CD4-positive, alpha-beta T cell (primary cell): ENCODE results near the gene PHETA1. TPM values are rescaled to one million over a fixed set of nuclear protein-coding genes. Genes with fewer than 3 reads are reported as not detected.
"Not testable (repeated sequence)": the region's sequence is repeated elsewhere in the genome, so short reads cannot be mapped to it uniquely, and the experiment has no call there.

Source experiments
- ATAC-seq: fragments of 200-7000 bp; cut with Tn5 transposase; one replicate; pipeline ENCODE4 v1.10.0; 2022; ENCODE audit warnings: mild to moderate bottlenecking; ENCODE audit not compliant: poor library complexity
- CTCF ChIA-PET: fragments of 350-600 bp; sonication (Branson Sonifier 250); formaldehyde crosslinking; loops from one replicate; lab custom pipeline; 2021; ENCODE audit warnings: antibody characterized with exemption, inconsistent platforms; lab: Charles Lee
- POLR2A ChIA-PET: fragments of 350-600 bp; sonication (Branson Sonifier 250); formaldehyde crosslinking; loops from one replicate; lab custom pipeline; 2021; ENCODE audit warnings: antibody characterized with exemption, inconsistent platforms; lab: Charles Lee
- DNase-seq, 14 experiments: peaks; one replicate each; pipeline ENCODE4 v3.0.0-alpha.2; 2013 to 2020; ENCODE audit warnings: mixed read lengths in 2 of 14
- H3K27ac ChIP-seq, 2 donors: one replicate each; pipeline versions ENCODE4 v1.5.1 to v1.7.0; 2013; ENCODE audit warnings: low read length in 2 of 2, low read depth in 1 of 2, mild to moderate bottlenecking in 1 of 2
- H3K27me3 ChIP-seq, 2 experiments: 1 replicate in 1 of 2; 2 replicates in 1 of 2; pipeline versions ENCODE4 v1.6.1 to v1.7.0; 2013; ENCODE audit warnings: low read length in 2 of 2, control low read depth in 1 of 2, mild to moderate bottlenecking in 1 of 2, moderate library complexity in 1 of 2; ENCODE audit not compliant: insufficient read depth in 2 of 2, control insufficient read depth in 1 of 2
- H3K36me3 ChIP-seq: one replicate; pipeline ENCODE4 v1.6.1; 2013; ENCODE audit warnings: low read length, control low read depth; ENCODE audit not compliant: insufficient read depth
- H3K4me1 ChIP-seq: one replicate; pipeline ENCODE4 v1.6.1; 2013; ENCODE audit warnings: low read length, control low read depth; ENCODE audit not compliant: insufficient read depth
- H3K4me3 ChIP-seq: one replicate; pipeline ENCODE4 v1.5.1; 2013; ENCODE audit warnings: mild to moderate bottlenecking, low read length, moderate library complexity
- H3K9me3 ChIP-seq, 2 experiments: 1 replicate in 1 of 2; 2 replicates in 1 of 2; pipeline versions ENCODE4 v1.6.1 to v1.7.0; 2013; ENCODE audit warnings: low read length in 2 of 2, mild to moderate bottlenecking in 2 of 2, control low read depth in 1 of 2, moderate library complexity in 1 of 2; ENCODE audit not compliant: control insufficient read depth in 1 of 2, insufficient read depth in 1 of 2
- H3K27ac Mint-ChIP-seq: one replicate; pipeline ENCODE4 v1.8.0; 2020; ENCODE audit warnings: mixed read lengths
- H3K27me3 Mint-ChIP-seq: one replicate; pipeline ENCODE4 v1.8.0; 2021; ENCODE audit warnings: mixed read lengths
- H3K36me3 Mint-ChIP-seq: one replicate; pipeline ENCODE4 v1.8.0; 2021; ENCODE audit warnings: low read depth, mixed read lengths
- H3K4me1 Mint-ChIP-seq: one replicate; pipeline ENCODE4 v1.8.0; 2021; ENCODE audit warnings: low read depth, mixed read lengths
- H3K4me3 Mint-ChIP-seq: one replicate; pipeline ENCODE4 v1.8.0; 2020; ENCODE audit warnings: mild to moderate bottlenecking, mixed read lengths
- H3K9me3 Mint-ChIP-seq: one replicate; pipeline ENCODE4 v1.8.0; 2020; ENCODE audit warnings: mixed read lengths
- CTCF ChIP-seq: fragments of 200-600 bp; IDR thresholded peaks from one replicate; pipeline ENCODE4 v1.8.0; 2022; ENCODE audit warnings: antibody characterized with exemption, mild to moderate bottlenecking
- intact Hi-C, 2 experiments: fragments of 100-400 bp; cut with DNase I in 1 of 2; cut with micrococcal nuclease in 1 of 2; formaldehyde crosslinking; loops; one replicate each; pipeline versions ENCODE4 v1.15.1 to v1.9.0; 2023 to 2025; cut with DNase I, micrococcal nuclease
- total RNA-seq, 174 experiments: library from RNA in 2 of 174; stranded (reverse) in 2 of 174; gene quantifications; one replicate each; pipeline ENCODE4 v1.2.3 and lab custom pipeline; 2021 to 2026

The PHETA1 gene
- total RNA-seq, 2 experiments from 2014 or later = 1.3 to 1.7 TPM

DNA sequence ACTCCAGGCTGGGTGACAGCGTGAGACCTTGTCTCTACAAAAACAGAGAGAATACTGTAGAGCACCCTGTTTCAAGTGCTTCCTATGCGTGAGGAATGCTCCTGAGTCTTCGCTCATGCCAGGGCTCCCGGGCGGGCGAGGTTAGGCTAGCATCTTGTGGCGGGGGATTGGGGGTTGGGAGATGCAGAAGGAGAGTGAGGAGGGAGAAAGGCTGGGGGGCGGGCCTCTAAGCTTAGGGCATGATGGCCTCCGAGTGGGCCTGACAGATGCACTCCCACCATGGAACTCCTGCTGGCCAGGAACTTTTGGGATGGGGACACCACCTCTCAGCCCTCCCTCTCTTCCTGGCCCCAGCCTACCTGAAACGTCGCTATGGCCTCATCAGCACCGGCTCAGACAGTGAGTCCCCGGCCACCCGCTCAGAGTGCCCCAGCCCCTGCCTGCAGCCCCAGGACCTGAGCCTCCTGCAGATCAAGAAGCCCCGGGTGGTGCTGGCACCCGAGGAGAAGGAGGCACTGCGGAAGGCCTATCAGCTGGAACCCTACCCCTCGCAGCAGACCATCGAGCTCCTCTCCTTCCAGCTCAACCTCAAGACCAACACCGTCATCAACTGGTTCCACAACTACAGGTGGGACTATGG lies 27.3 kb downstream of the PHETA1 start:
- peaks cover 0 to 4% of the 10 kb centered on the region in 2 experiments for H3K9me3 ChIP-seq
- Mint-ChIP-seq H3K4me3 (no peak overlapping the region), H3K9me3 (no peaks in the 10 kb centered on the region), H3K27ac (no peak overlapping the region), H3K27me3 (no peaks in the 10 kb centered on the region), H3K36me3 (no peaks in the 10 kb centered on the region), H3K4me1 (no peaks in the 10 kb centered on the region)
- no peak for DNase-seq
- POLR2A ChIA-PET = no interaction called here
- no peaks in the 10 kb centered on the region for H3K27me3 ChIP-seq
- no peak overlapping the region for H3K27ac ChIP-seq
- H3K36me3 ChIP-seq = no peaks in the 10 kb centered on the region
- CTCF ChIA-PET = no interaction called here
- intact Hi-C loops = no loop called here
- no peak overlapping the region for H3K4me3 ChIP-seq
- no peak for ATAC-seq
- H3K4me1 ChIP-seq = no peaks in the 10 kb centered on the region
- TF ChIP-seq CTCF = no peak

- H3K36me3 Mint-ChIP-seq, POLR2A ChIA-PET, H3K4me3 Mint-ChIP-seq, H3K4me1 Mint-ChIP-seq, H3K9me3 Mint-ChIP-seq, H3K27ac Mint-ChIP-seq, H3K9me3 ChIP-seq, ATAC-seq, CTCF ChIA-PET, H3K4me1 ChIP-seq, H3K36me3 ChIP-seq, H3K27ac ChIP-seq, H3K4me3 ChIP-seq, intact Hi-C loops, H3K27me3 ChIP-seq, H3K27me3 Mint-ChIP-seq, DNase-seq: not testable (repeated sequence)
Observed at GRCh38 chr12:111340680-111341079, 28.2 kb downstream of the PHETA1 start.

- H3K4me3 Mint-ChIP-seq = no peak overlapping the region
- Histone ChIP-seq H3K36me3 (no peaks in the 10 kb centered on the region), H3K4me3 (no peak overlapping the region), H3K27me3 (no peaks in the 10 kb centered on the region), H3K9me3 (peaks cover 0 to 4% of the 10 kb centered on the region in 2 experiments), H3K4me1 (no peaks in the 10 kb centered on the region), H3K27ac (no peak overlapping the region)
- ChIA-PET POLR2A (no interaction called here), CTCF (no interaction called here)
- no peaks in the 10 kb centered on the region for H3K4me1 Mint-ChIP-seq
- H3K9me3 Mint-ChIP-seq = no peaks in the 10 kb centered on the region
- ATAC-seq = no peak
- intact Hi-C loops = no loop called here
- H3K27me3 Mint-ChIP-seq = no peaks in the 10 kb centered on the region
- no peak overlapping the region for H3K27ac Mint-ChIP-seq
- no peaks in the 10 kb centered on the region for H3K36me3 Mint-ChIP-seq
- DNase-seq = no peak
- no peak for TF ChIP-seq CTCF
Observed at GRCh38 chr12:111340231-111340630, 28.7 kb downstream of the PHETA1 start.
